NCI-H1930 (cell line): ENCODE results near the gene HS6ST2.
"Not testable (repeated sequence)": the region's sequence is repeated elsewhere in the genome, so short reads cannot be mapped to it uniquely, and the experiment has no call there.

Source experiments
- DNase-seq, 2 experiments: peaks; one replicate each; lab custom pipeline; 2025; lab: John Stamatoyannopoulos, UW

HS6ST2 gene

GRCh38 chrX:132940727-132941327 is 17.6 kb downstream of the HS6ST2 start:
- DNase-seq = no peak

- no peak for DNase-seq
Measured at GRCh38 chrX:132933170-132933569, 25.3 kb downstream of the HS6ST2 start.

GRCh38 chrX:132924426-132924825 is 34.0 kb downstream of the HS6ST2 start:
- no peak for DNase-seq

- DNase-seq = no peak
Measured at GRCh38 chrX:132918523-132918922, 39.9 kb downstream of the HS6ST2 start.

- no peak for DNase-seq
Measured at GRCh38 chrX:132916349-132916748, 42.1 kb downstream of the HS6ST2 start.

- no peak for DNase-seq
Measured at GRCh38 chrX:132909643-132910042, 48.8 kb downstream of the HS6ST2 start.

GRCh38 chrX:132908891-132909290 is 49.5 kb downstream of the HS6ST2 start:
- DNase-seq = no peak

GRCh38 chrX:132900633-132901293 is 57.7 kb downstream of the HS6ST2 start:
- no peak for DNase-seq

- no peak for DNase-seq
Measured at GRCh38 chrX:132887569-132887968, 70.9 kb downstream of the HS6ST2 start.

GRCh38 chrX:132883358-132883915 is 75.0 kb downstream of the HS6ST2 start:
- no peak for DNase-seq

- DNase-seq = not testable (repeated sequence)
Measured at GRCh38 chrX:132880753-132881152, 77.7 kb downstream of the HS6ST2 start.

GRCh38 chrX:132877954-132878536 is 80.4 kb downstream of the HS6ST2 start:
- DNase-seq = no peak

- DNase-seq = no peak
Measured at GRCh38 chrX:132876523-132877338, 81.7 kb downstream of the HS6ST2 start.

GRCh38 chrX:132875650-132876522 is 82.5 kb downstream of the HS6ST2 start:
- DNase-seq = no peak

- DNase-seq = no peak
Measured at GRCh38 chrX:132862562-132862961, 95.9 kb downstream of the HS6ST2 start.

- DNase-seq = no peak
Measured at GRCh38 chrX:132861076-132861475, 97.4 kb downstream of the HS6ST2 start.

- no peak for DNase-seq
Measured at GRCh38 chrX:132860200-132860599, 98.2 kb downstream of the HS6ST2 start.

GRCh38 chrX:132858018-132858417 is 100.4 kb downstream of the HS6ST2 start:
- DNase-seq = no peak

GRCh38 chrX:132855780-132856341 is 102.6 kb downstream of the HS6ST2 start:
- DNase-seq = no peak

GRCh38 chrX:132853040-132853439 is 105.4 kb downstream of the HS6ST2 start:
- no peak for DNase-seq
